HG03196 (cell line): ENCODE results near the gene ADAM8.

Experiments used
- ATAC-seq: cut with Tn5 transposase; IDR thresholded peaks from one replicate; pipeline ENCODE4 v1.9.1; 2021; ENCODE audit not compliant: unreplicated experiment

Gene ADAM8

GRCh38 chr10:133309100-133309719 lies 32.5 kb upstream of the ADAM8 start:
- ATAC-seq, result peak; percentile 47

GRCh38 chr10:133308421-133309099 lies 31.9 kb upstream of the ADAM8 start, which contains the start of the genes TUBGCP2 and ZNF511:
TUBGCP2 (minus strand) TSS chr10:133308872; CDS start chr10:133302941, 5,931 bp downstream.
ZNF511 (plus strand) TSS chr10:133308914; CDS start chr10:133308944, 30 bp downstream.
- ATAC-seq, result peak; percentile 77

DNA sequence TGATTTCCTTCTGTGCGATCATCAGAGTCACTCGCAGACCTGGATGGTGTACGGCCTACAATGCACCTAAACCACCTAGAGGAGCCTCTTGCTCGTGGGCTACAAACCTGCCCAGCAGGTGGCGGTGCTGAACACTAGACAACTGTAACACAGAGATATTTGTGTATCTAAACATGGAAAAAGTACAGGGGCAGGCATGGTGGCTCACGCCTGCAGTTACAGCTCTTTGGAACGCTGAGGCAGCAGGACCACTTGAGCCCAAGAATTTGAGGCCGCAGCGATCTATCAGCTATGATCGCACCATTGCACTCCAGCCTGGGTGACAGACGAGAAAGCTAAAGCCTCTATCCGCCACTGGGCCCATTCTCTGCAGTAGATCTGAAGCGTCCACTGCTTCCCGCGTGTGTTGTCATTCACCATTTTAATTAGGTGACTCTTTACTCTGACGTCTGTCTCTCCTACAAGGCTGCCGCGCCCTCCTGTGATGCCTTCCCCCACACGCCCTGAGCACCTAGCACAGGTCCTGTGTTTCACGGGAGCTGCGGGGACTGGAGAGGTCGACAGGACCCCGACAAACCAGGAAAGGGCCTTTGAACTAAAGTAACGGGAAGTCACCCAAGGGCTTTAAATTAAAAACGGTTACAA lies 31.2 kb upstream of the ADAM8 start:
- no peak for ATAC-seq

GRCh38 chr10:133306941-133307379 lies 30.3 kb upstream of the ADAM8 start:
- ATAC-seq, result no peak

DNA sequence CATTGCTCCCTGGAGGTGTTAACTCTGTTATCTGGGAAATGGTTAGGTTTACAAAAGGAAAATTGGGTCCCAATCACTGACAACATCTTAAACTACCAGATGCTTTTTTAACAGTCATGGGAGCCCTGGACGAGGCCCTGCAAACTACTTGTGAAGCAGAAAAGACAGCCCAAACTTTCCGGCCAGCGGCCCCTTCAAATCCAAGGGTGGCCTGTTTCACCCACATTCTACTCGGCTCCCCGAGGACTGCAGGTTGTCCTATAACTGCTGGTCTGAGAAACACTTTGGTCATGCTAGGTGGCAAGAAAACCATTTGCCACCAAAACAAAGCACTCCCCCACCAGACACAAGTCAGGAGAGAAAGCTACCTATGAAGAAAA lies 29.4 kb upstream of the ADAM8 start:
- no peak for ATAC-seq

DNA sequence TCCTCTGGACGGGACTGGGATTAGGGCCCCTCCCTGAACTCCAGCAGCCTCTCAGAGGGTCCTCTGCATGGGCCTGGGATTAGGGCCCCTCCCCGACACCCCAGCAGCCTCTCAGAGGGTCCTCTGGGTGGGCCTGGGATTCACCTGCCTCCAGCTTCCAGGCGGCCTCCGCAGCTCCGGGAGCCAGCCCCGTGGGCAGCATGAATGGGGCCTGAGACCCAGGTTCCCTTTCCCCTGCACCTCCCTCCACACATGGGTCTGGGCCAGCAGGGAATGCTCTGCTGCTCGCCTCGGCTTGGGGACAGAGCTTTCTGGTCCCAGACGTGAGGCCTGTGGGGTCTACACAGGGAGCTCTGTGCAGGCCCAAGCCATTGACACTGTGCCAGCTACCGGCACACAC lies 26.5 kb upstream of the ADAM8 start:
- ATAC-seq, result no peak

DNA sequence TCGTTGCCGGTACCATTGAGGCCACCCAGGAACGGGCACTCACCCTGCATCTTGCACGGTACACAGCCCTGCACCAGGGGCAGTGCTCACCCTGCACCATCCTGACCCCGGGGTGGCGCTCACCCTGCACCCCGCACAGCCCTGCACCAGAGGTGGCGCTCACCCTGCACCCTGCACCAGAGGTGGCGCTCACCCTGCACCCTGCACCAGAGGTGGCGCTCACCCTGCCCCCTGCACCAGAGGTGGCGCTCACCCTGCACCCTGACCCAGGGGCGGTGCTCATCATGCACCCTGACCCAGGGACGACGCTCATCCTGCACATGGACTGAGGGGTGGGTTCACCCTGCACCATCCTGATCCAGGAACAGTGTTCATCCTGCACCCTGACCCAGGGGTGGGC lies 25.6 kb upstream of the ADAM8 start:
- no peak for ATAC-seq

- no peak for ATAC-seq
Observed at GRCh38 chr10:133299738-133300137, 23.1 kb upstream of the ADAM8 start.

- ATAC-seq, result no peak
Observed at GRCh38 chr10:133299224-133299623, 22.6 kb upstream of the ADAM8 start.

- ATAC-seq, result no peak
Observed at GRCh38 chr10:133298466-133298865, 21.8 kb upstream of the ADAM8 start.

GRCh38 chr10:133297504-133297903 lies 20.8 kb upstream of the ADAM8 start:
- no peak for ATAC-seq

DNA sequence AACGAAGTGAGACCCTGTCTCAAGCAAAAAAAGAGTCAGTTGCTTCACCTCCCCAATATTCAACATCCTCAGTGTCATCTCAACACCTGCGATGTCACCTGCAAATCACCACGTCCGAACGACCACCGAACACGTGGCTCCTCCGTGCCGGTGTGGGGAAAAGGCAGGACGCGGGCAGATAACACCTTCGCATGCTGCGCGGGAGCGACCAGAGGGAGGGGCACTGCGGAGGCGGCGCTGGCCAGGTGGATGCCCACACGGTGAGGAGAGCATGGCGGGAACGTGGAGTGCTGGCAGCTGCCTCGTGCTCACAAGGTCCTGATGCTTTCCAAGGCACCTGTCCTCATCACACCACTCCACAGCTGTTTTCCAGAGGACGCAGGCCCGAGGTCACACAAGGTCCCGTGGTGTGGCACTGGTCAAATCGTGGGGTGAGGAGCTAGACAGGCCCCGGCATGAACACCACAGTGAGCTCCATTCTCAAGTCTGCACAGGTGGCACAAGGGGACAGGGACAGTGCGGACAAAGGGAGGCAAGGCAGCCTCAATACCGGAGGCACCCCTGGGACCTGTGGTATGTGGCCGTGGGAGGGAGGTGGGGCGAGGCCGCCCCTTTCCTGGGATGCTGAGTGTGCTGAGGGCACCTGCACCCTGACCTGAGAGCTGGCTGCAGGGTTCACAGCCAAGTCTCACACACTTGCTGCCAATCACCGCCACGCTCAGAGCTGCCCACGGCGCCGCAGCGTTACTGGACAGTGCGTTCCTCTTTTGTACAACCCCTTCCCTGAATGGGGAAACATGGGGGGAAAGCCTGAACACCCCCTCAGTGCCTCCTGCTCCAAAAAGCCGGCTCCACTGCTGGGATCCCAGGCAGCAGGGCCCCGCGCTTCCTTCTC lies 19.0 kb upstream of the ADAM8 start:
- no peak for ATAC-seq

DNA sequence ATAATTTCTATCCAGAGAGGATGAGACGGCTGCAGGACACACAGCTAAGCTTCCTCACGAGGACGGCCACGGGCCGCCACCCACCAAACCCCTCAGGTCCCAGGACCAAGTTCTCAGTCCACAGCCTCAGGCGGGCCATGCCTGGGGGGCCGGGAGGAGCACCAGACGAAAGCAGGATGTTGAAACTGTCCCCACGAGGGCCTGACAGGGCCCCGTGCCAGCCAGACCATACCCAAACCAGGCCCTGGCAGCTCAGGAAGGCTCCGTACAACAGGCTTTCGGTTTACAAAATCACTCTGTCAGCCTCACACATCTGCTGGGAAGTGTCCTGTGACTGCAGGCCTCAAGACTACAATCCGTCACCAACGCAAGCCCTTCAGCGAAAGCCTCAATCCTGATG lies 17.5 kb upstream of the ADAM8 start:
- ATAC-seq, result no peak

DNA sequence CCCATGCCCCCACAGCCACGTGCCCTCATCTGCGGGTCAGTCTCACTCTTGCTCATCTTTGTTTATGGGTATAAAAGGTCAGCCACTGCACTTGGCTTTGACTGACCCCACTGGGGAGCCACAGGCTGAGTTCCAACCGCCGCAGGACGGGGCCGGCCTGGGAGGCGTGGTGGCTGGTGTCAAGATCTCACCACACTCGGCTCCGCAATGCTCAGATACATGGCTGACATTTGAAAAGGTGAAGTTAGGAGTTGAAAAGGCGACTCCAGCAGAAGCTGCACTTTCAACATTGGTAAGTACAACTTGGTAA lies 17.1 kb upstream of the ADAM8 start:
- ATAC-seq, result no peak

- no peak for ATAC-seq
Observed at GRCh38 chr10:133292919-133293809, 16.5 kb upstream of the ADAM8 start.

DNA sequence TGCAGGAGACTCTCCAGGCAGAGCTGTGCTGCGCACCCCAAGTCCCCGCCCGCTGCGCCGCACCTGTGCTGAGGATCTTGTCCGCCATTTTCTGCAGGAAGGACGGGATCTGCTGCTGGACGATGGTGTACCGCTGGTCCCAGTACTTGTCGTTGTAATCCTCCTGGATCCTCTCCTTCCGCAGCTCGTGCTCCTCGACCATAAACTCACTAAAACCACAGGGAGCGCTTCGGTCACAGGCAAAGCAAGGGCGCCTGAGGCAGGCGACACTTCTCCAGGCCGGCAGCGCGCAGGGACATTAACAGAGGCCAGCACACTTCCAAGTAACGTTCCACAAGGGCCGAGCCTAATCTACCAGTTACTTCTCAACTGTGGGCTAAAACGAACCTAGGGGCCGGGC lies 13.1 kb upstream of the ADAM8 start:
- no peak for ATAC-seq

- no peak for ATAC-seq
Observed at GRCh38 chr10:133287832-133288500, 11.3 kb upstream of the ADAM8 start.

- ATAC-seq, result no peak
Observed at GRCh38 chr10:133286366-133286765, 9.7 kb upstream of the ADAM8 start.

DNA sequence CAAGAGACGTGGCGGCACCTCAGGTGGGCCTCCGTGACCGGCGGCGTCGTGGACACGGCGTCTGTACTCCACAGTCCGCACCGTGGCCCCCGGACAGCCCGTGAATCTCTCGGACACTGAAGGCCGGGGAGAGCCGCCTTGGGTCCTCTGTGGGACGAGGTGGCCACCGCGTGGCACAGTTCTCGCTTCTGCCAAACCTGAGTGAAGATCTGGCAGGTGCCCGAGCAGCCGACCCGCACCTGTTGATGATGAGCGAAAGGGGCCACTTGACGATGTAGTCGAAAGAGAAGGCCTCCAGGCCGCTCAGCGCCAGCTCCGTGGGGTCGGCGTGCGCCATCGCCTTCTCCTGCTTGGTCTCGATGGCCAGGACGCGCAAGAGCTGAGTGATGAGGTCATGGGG lies 8.5 kb upstream of the ADAM8 start:
- ATAC-seq, result no peak

DNA sequence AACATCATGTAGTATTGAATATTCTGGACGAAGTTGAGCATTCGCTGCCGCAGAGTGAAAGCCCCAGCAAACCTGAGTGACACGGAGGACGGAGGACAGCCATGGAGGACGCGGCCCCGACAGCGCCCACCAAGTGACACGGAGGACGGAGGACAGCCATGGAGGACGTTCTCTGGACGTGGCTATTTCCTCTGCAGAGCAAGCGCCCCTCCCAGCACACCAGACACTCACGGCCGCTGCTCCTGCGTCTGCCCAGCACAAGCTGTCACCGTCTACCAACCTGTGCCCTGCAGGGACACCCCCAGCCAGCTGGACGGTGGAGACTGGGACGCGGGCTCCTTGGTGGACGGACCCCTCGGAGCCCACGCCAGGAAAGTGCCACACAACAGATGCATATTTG lies 7.3 kb upstream of the ADAM8 start:
- no peak for ATAC-seq
